ENCODE measurements around the gene TRAP1.

TRAP1 gene

GRCh38 chr16:3702082-3702481 is 15.2 kb downstream of the TRAP1 start:
- H2AK5ac ChIP-seq (ENCODE audit: low read length) = no peak overlapping the region
- H3K23ac ChIP-seq (ENCODE audit: low read length) = no peak overlapping the region
- no peak overlapping the region for H2BK120ac ChIP-seq (ENCODE audit: low read depth, low read length)
- DNase-seq = no peak
- no peak overlapping the region for H3K9ac ChIP-seq (ENCODE audit: low read length)
- H4K8ac ChIP-seq (ENCODE audit: low read depth, low read length) = no peak overlapping the region
- no peak overlapping the region for H3K56ac ChIP-seq (ENCODE audit: low read length)
- WGBS (ENCODE audit: extremely low coverage, insufficient coverage, low lambda C conversion rate) = no CpG with 5 or more reads among the region's 7 CpGs
- no peak overlapping the region for H3K4me2 ChIP-seq (ENCODE audit: low read length)
- no peaks in the 10 kb centered on the region for H3K27me3 ChIP-seq (ENCODE audit: insufficient read depth, low read length, poor library complexity)
- no peak overlapping the region for H2BK15ac ChIP-seq (replicated peaks; ENCODE audit: low read depth)
- no peak overlapping the region for H3K4me3 ChIP-seq (ENCODE audit: low read length)
- no peak overlapping the region for H3K18ac ChIP-seq (ENCODE audit: low read length)
- H3K4ac ChIP-seq (ENCODE audit: low read depth, low read length) = no peak overlapping the region
- H3K4me1 ChIP-seq (ENCODE audit: control insufficient read depth, low read depth, low read length) = no peaks in the 10 kb centered on the region
- no peak overlapping the region for H3K27ac ChIP-seq (ENCODE audit: low read depth, low read length)
- H3K79me1 ChIP-seq (ENCODE audit: low read length) = peaks cover 3% of the 10 kb centered on the region
- no peak overlapping the region for H4K5ac ChIP-seq (ENCODE audit: low read length)
- no peak overlapping the region for H2BK5ac ChIP-seq (ENCODE audit: low read length)
- H3K79me2 ChIP-seq (ENCODE audit: control insufficient read depth, insufficient read depth, low read length) = peaks cover 2% of the 10 kb centered on the region
- H3K36me3 ChIP-seq (ENCODE audit: control insufficient read depth, insufficient read depth, low read length) = no peaks in the 10 kb centered on the region

- Histone ChIP-seq H2BK15ac (replicated peaks; ENCODE audit: low read depth) (no peak overlapping the region), H3K27me3 (ENCODE audit: insufficient read depth, low read length, poor library complexity) (no peaks in the 10 kb centered on the region), H3K56ac (ENCODE audit: low read length) (no peak overlapping the region), H4K5ac (ENCODE audit: low read length) (no peak overlapping the region), H3K79me1 (ENCODE audit: low read length) (peaks cover 3% of the 10 kb centered on the region), H3K9ac (ENCODE audit: low read length) (no peak overlapping the region), H2BK120ac (ENCODE audit: low read depth, low read length) (no peak overlapping the region), H3K18ac (ENCODE audit: low read length) (no peak overlapping the region), H4K8ac (ENCODE audit: low read depth, low read length) (no peak overlapping the region), H3K4me1 (ENCODE audit: control insufficient read depth, low read depth, low read length) (no peaks in the 10 kb centered on the region), H3K4me2 (ENCODE audit: low read length) (no peak overlapping the region), H3K4ac (ENCODE audit: low read depth, low read length) (no peak overlapping the region), H2AK5ac (ENCODE audit: low read length) (no peak overlapping the region), H3K36me3 (ENCODE audit: control insufficient read depth, insufficient read depth, low read length) (no peaks in the 10 kb centered on the region), H2BK5ac (ENCODE audit: low read length) (no peak overlapping the region), H3K27ac (ENCODE audit: low read depth, low read length) (no peak overlapping the region), H3K23ac (ENCODE audit: low read length) (no peak overlapping the region), H3K79me2 (ENCODE audit: control insufficient read depth, insufficient read depth, low read length) (peaks cover 2% of the 10 kb centered on the region), H3K4me3 (ENCODE audit: low read length) (no peak overlapping the region)
- no peak for DNase-seq
- WGBS (ENCODE audit: extremely low coverage, insufficient coverage, low lambda C conversion rate) = no CpG with 5 or more reads among the region's 4 CpGs
Observed at GRCh38 chr16:3701531-3701930, 15.8 kb downstream of the TRAP1 start.

- no peak overlapping the region for H2BK15ac ChIP-seq (replicated peaks; ENCODE audit: low read depth)
- WGBS (ENCODE audit: extremely low coverage, insufficient coverage, low lambda C conversion rate) = no CpG with 5 or more reads among the region's 4 CpGs
- no peak overlapping the region for H3K4me3 ChIP-seq (ENCODE audit: low read length)
- H3K9ac ChIP-seq (ENCODE audit: low read length) = no peak overlapping the region
- H3K27me3 ChIP-seq (ENCODE audit: insufficient read depth, low read length, poor library complexity) = no peaks in the 10 kb centered on the region
- H3K36me3 ChIP-seq (ENCODE audit: control insufficient read depth, insufficient read depth, low read length) = no peaks in the 10 kb centered on the region
- no peak overlapping the region for H4K5ac ChIP-seq (ENCODE audit: low read length)
- H3K79me2 ChIP-seq (ENCODE audit: control insufficient read depth, insufficient read depth, low read length) = peaks cover 11% of the 10 kb centered on the region
- no peak overlapping the region for H2AK5ac ChIP-seq (ENCODE audit: low read length)
- no peak overlapping the region for H3K27ac ChIP-seq (ENCODE audit: low read depth, low read length)
- no peak overlapping the region for H3K23ac ChIP-seq (ENCODE audit: low read length)
- H3K4me1 ChIP-seq (ENCODE audit: control insufficient read depth, low read depth, low read length) = no peaks in the 10 kb centered on the region
- no peak for DNase-seq
- H2BK120ac ChIP-seq (ENCODE audit: low read depth, low read length) = no peak overlapping the region
- H3K4ac ChIP-seq (ENCODE audit: low read depth, low read length) = no peak overlapping the region
- H3K79me1 ChIP-seq (ENCODE audit: low read length) = peaks cover 12% of the 10 kb centered on the region
- no peak overlapping the region for H4K8ac ChIP-seq (ENCODE audit: low read depth, low read length)
- H3K18ac ChIP-seq (ENCODE audit: low read length) = no peak overlapping the region
- no peak overlapping the region for H2BK5ac ChIP-seq (ENCODE audit: low read length)
- H3K56ac ChIP-seq (ENCODE audit: low read length) = no peak overlapping the region
- H3K4me2 ChIP-seq (ENCODE audit: low read length) = no peak overlapping the region
Observed at GRCh38 chr16:3698941-3699340, 18.4 kb downstream of the TRAP1 start.

- no peaks in the 10 kb centered on the region for H3K4me1 ChIP-seq (ENCODE audit: control insufficient read depth, low read depth, low read length)
- no peak overlapping the region for H2BK120ac ChIP-seq (ENCODE audit: low read depth, low read length)
- H3K79me1 ChIP-seq (ENCODE audit: low read length) = peaks cover 14% of the 10 kb centered on the region
- H2AK5ac ChIP-seq (ENCODE audit: low read length) = no peak overlapping the region
- H3K4me2 ChIP-seq (ENCODE audit: low read length) = no peak overlapping the region
- H3K36me3 ChIP-seq (ENCODE audit: control insufficient read depth, insufficient read depth, low read length) = no peaks in the 10 kb centered on the region
- no peak overlapping the region for H3K4me3 ChIP-seq (ENCODE audit: low read length)
- no peak overlapping the region for H2BK15ac ChIP-seq (replicated peaks; ENCODE audit: low read depth)
- H3K27me3 ChIP-seq (ENCODE audit: insufficient read depth, low read length, poor library complexity) = no peaks in the 10 kb centered on the region
- no peak overlapping the region for H3K9ac ChIP-seq (ENCODE audit: low read length)
- no peak overlapping the region for H3K27ac ChIP-seq (ENCODE audit: low read depth, low read length)
- H3K23ac ChIP-seq (ENCODE audit: low read length) = no peak overlapping the region
- no peak overlapping the region for H3K4ac ChIP-seq (ENCODE audit: low read depth, low read length)
- no peak overlapping the region for H3K18ac ChIP-seq (ENCODE audit: low read length)
- no peak overlapping the region for H4K5ac ChIP-seq (ENCODE audit: low read length)
- WGBS (ENCODE audit: extremely low coverage, insufficient coverage, low lambda C conversion rate) = no CpG with 5 or more reads among the region's 13 CpGs
- H2BK5ac ChIP-seq (ENCODE audit: low read length) = no peak overlapping the region
- H4K8ac ChIP-seq (ENCODE audit: low read depth, low read length) = no peak overlapping the region
- H3K56ac ChIP-seq (ENCODE audit: low read length) = no peak overlapping the region
- DNase-seq = no peak
- peaks cover 10% of the 10 kb centered on the region for H3K79me2 ChIP-seq (ENCODE audit: control insufficient read depth, insufficient read depth, low read length)
Observed at GRCh38 chr16:3696425-3697218, 20.7 kb downstream of the TRAP1 start.

- H2BK5ac ChIP-seq (ENCODE audit: low read length) = no peak overlapping the region
- H3K79me1 ChIP-seq (ENCODE audit: low read length) = peaks cover 16% of the 10 kb centered on the region
- no peak overlapping the region for H3K27ac ChIP-seq (ENCODE audit: low read depth, low read length)
- no peak overlapping the region for H2BK120ac ChIP-seq (ENCODE audit: low read depth, low read length)
- H3K79me2 ChIP-seq (ENCODE audit: control insufficient read depth, insufficient read depth, low read length) = peaks cover 10% of the 10 kb centered on the region
- no peak overlapping the region for H3K4ac ChIP-seq (ENCODE audit: low read depth, low read length)
- H3K36me3 ChIP-seq (ENCODE audit: control insufficient read depth, insufficient read depth, low read length) = no peaks in the 10 kb centered on the region
- no peak overlapping the region for H3K56ac ChIP-seq (ENCODE audit: low read length)
- no peak overlapping the region for H2BK15ac ChIP-seq (replicated peaks; ENCODE audit: low read depth)
- no peak overlapping the region for H3K23ac ChIP-seq (ENCODE audit: low read length)
- H4K5ac ChIP-seq (ENCODE audit: low read length) = no peak overlapping the region
- no peak for DNase-seq
- H3K4me2 ChIP-seq (ENCODE audit: low read length) = no peak overlapping the region
- H3K18ac ChIP-seq (ENCODE audit: low read length) = no peak overlapping the region
- no peak overlapping the region for H3K9ac ChIP-seq (ENCODE audit: low read length)
- no peak overlapping the region for H4K8ac ChIP-seq (ENCODE audit: low read depth, low read length)
- peaks cover under 1% of the 10 kb centered on the region for H3K4me1 ChIP-seq (ENCODE audit: control insufficient read depth, low read depth, low read length)
- no peak overlapping the region for H3K4me3 ChIP-seq (ENCODE audit: low read length)
- no CpG with 5 or more reads among the region's 19 CpGs for WGBS (ENCODE audit: extremely low coverage, insufficient coverage, low lambda C conversion rate)
- H2AK5ac ChIP-seq (ENCODE audit: low read length) = no peak overlapping the region
- H3K27me3 ChIP-seq (ENCODE audit: insufficient read depth, low read length, poor library complexity) = no peaks in the 10 kb centered on the region
Observed at GRCh38 chr16:3695610-3696369, 21.5 kb downstream of the TRAP1 start.
